NT2/D1 (cell line): ENCODE results near the gene ICOSLG.

Experiments used
- YY1 ChIP-seq: IDR thresholded peaks from 2 replicates; pipeline ENCODE4 v1.6.1; 2011; ENCODE audit not compliant: insufficient read length, insufficient read depth
- ZNF274 ChIP-seq: IDR thresholded peaks from 2 replicates; pipeline ENCODE4 v1.6.1; 2011; ENCODE audit warnings: mild to moderate bottlenecking, low read depth, low read length

GRCh38 chr21:44271558-44272283, 31.0 kb upstream of the ICOSLG start:
- TF ChIP-seq ZNF274, result no peak
- TF ChIP-seq YY1, result no peak
